Stimulated activated CD8-positive, alpha-beta memory T cell treated with anti-CD3 and anti-CD28 coated beads, Interleukin-7, amount 100 ng/mL, for 1 hour (primary cell): ENCODE data around the gene NIPAL4.
"Not testable (repeated sequence)": the region's sequence is repeated elsewhere in the genome, so short reads cannot be mapped to it uniquely, and the experiment has no call there.

Experiments used
- DNase-seq, 2 donors: peaks; one replicate each; pipeline ENCODE4 v3.0.0-alpha.2; 2020; ENCODE audit warnings: low read depth in 2 of 2

Gene NIPAL4

GRCh38 chr5:157463621-157464518, 3.9 kb downstream of the NIPAL4 start:
- no peak for DNase-seq

- DNase-seq: no peak
Measured at GRCh38 chr5:157464519-157465171, 4.6 kb downstream of the NIPAL4 start.

GRCh38 chr5:157468293-157468965, 8.4 kb downstream of the NIPAL4 start:
- no peak for DNase-seq

GRCh38 chr5:157469073-157469472, 9.1 kb downstream of the NIPAL4 start:
- no peak for DNase-seq

- no peak for DNase-seq
Measured at GRCh38 chr5:157469687-157470086, 9.7 kb downstream of the NIPAL4 start.

- no peak for DNase-seq
Measured at GRCh38 chr5:157470631-157471030, 10.6 kb downstream of the NIPAL4 start.

- no peak for DNase-seq
Measured at GRCh38 chr5:157471709-157472108, 11.7 kb downstream of the NIPAL4 start.

GRCh38 chr5:157473383-157474320, 13.6 kb downstream of the NIPAL4 start:
- DNase-seq: no peak

- no peak for DNase-seq
Measured at GRCh38 chr5:157475432-157475831, 15.4 kb downstream of the NIPAL4 start.

GRCh38 chr5:157476702-157477408, 16.8 kb downstream of the NIPAL4 start:
- no peak for DNase-seq

GRCh38 chr5:157477814-157478494, 17.9 kb downstream of the NIPAL4 start:
- no peak for DNase-seq

GRCh38 chr5:157478726-157479125, 18.7 kb downstream of the NIPAL4 start:
- no peak for DNase-seq

GRCh38 chr5:157479166-157479565, 19.2 kb downstream of the NIPAL4 start:
- no peak for DNase-seq

- no peak for DNase-seq
Measured at GRCh38 chr5:157479612-157480510, 19.8 kb downstream of the NIPAL4 start.

GRCh38 chr5:157481265-157481664, 21.3 kb downstream of the NIPAL4 start:
- DNase-seq: no peak

GRCh38 chr5:157481666-157482065, 21.7 kb downstream of the NIPAL4 start:
- DNase-seq: no peak

GRCh38 chr5:157482702-157483101, 22.7 kb downstream of the NIPAL4 start:
- not testable (repeated sequence) for DNase-seq

GRCh38 chr5:157484768-157485167, 24.8 kb downstream of the NIPAL4 start:
- DNase-seq: no peak

- no peak for DNase-seq
Measured at GRCh38 chr5:157485340-157485739, 25.3 kb downstream of the NIPAL4 start.
